Iris pigment epithelial cell (primary cell): ENCODE measurements around the gene CTBP1.

ENCODE experiments used
- DNase-seq: peaks from one replicate; pipeline ENCODE4 v3.0.0-alpha.2; 2011; ENCODE audit warnings: low read depth

Gene CTBP1

GRCh38 chr4:1175635-1176229 lies 73.2 kb downstream of the CTBP1 start:
- DNase-seq: no peak

- DNase-seq: no peak
Observed at GRCh38 chr4:1174941-1175634, 73.8 kb downstream of the CTBP1 start.

- peak; percentile 82 for DNase-seq
Observed at GRCh38 chr4:1172971-1173757, 75.8 kb downstream of the CTBP1 start.

- peak; percentile 87 for DNase-seq
Observed at GRCh38 chr4:1172228-1172851, 76.6 kb downstream of the CTBP1 start, which contains the start of gene SPON2. TSS of gene SPON2 (minus strand) at chr4:1172583.

- peak; percentile 38 for DNase-seq
Observed at GRCh38 chr4:1171311-1172227, 77.4 kb downstream of the CTBP1 start.

GRCh38 chr4:1170976-1171310 lies 78.0 kb downstream of the CTBP1 start:
- no peak for DNase-seq

GRCh38 chr4:1170156-1170975 lies 78.6 kb downstream of the CTBP1 start:
- no peak for DNase-seq

GRCh38 chr4:1169691-1170096 lies 79.2 kb downstream of the CTBP1 start:
- no peak for DNase-seq

- DNase-seq: no peak
Observed at GRCh38 chr4:1169171-1169671, 79.7 kb downstream of the CTBP1 start.

GRCh38 chr4:1168191-1169101 lies 80.5 kb downstream of the CTBP1 start:
- no peak for DNase-seq

- DNase-seq: peak; percentile 94
Observed at GRCh38 chr4:1167244-1167949, 81.5 kb downstream of the CTBP1 start.

- peak; percentile 51 for DNase-seq
Observed at GRCh38 chr4:1166509-1167243, 82.3 kb downstream of the CTBP1 start.

GRCh38 chr4:1164956-1165545 lies 83.9 kb downstream of the CTBP1 start:
- DNase-seq: no peak

GRCh38 chr4:1164444-1164843 lies 84.5 kb downstream of the CTBP1 start:
- no peak for DNase-seq

- DNase-seq: no peak
Observed at GRCh38 chr4:1164040-1164439, 84.9 kb downstream of the CTBP1 start.
